GM21381 (cell line): ENCODE results near the gene SP6.

ENCODE experiments used
- ATAC-seq: cut with Tn5 transposase; IDR thresholded peaks from one replicate; pipeline ENCODE4 v1.9.1; 2021; ENCODE audit warnings: mild to moderate bottlenecking, moderate library complexity; ENCODE audit not compliant: unreplicated experiment

SP6 gene

GRCh38 chr17:47879776-47880454 is 29.0 kb upstream of the SP6 start:
- ATAC-seq, result no peak

DNA sequence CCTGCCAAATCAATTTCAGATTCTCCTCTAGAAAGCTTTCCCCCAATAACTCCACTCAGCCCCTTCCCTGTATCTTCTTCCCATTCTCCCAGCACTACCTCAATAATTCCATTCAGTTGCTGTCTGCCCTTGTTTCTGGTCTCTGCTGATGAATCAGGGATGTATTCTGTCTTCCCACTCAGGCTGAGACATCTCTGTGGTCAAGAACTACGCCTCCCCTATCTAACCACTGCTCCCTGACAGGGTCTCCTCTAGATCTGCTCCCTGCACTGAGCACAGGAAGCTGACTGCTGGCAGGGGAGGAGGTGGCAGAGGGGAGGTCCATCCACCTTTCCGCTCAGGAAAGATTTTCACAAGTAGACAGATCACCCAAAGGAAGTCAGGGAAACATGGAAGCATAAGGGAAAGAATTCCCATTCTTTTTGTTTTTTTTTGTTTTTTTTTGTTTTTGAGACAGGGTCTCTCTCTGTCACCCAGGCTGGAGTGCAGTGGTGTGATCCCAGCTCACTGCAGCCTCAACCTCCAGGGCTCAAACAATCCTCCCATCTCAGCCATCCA is 28.1 kb upstream of the SP6 start:
- no peak for ATAC-seq

DNA sequence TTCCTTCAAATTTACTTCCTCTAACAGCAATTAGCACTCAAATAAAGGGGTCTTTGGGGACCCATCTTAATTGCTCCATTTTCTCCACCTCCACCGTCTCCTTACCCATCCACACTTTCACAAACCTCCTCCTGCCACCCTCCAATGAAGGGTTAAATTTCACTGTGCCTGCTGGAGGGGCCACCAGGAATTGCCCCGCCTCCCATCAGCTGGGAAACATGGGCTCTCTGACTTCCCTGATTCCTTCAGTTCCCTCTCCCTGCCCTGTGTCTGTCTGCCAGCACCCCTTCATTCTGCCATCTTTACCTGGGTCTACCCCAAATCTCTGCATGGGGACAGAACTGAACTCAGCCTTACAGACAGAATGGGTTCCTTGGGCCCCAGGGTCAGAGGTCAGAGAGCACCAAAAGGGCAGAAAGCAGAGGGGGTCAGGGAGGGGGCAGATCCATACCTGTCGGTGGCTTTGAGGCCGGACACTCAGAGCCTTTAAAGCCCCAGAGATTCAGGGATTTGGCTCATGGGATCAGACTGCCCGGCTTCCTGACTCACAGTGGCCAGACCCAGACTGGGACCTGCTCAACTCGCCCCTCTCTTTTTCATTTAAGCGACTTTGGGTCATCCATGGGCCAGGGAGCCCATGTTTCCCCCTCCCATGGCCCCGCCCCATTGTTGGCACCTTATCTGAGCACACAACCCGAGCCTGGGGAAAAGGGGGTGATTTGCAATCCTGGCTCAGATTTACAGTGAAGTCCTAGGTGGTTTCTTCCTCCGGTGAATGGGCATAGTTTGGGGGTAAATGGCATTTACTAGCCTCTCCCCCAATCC is 27.5 kb upstream of the SP6 start:
- ATAC-seq, result no peak

DNA sequence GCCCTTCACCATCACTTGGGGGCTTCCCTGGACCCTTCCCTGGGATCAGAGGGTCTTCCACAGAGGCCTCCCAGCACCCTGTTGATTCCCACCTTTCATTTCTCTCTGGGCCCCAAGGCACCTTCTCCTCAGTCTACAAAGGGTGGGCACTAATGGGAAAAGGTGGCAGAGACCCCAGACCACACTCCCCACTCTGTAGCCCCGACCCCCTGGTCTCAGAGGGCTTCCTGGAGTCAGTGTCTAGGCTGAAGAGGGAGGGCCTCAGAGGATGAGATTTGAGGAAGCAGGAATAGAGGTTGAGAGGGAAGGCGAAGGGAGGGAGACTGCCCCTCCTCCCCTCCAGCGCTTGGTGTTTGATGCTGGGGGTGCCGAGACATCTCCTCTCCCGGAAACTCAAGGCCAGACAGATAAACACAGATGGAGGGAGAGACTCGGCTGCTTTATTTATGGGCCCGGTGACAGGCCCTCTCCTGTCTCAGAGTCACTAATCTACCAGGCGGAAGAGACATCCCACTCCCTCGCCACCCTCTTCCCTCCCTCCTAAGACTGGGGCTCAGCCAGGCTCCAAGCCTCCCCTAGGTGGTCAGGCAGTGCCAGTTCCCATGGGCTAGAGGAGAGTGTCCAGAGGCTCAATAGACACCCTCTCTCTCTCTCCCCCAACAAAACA is 26.5 kb upstream of the SP6 start:
- ATAC-seq, result no peak

- no peak for ATAC-seq
Measured at GRCh38 chr17:47875011-47875985, 24.3 kb upstream of the SP6 start.

DNA sequence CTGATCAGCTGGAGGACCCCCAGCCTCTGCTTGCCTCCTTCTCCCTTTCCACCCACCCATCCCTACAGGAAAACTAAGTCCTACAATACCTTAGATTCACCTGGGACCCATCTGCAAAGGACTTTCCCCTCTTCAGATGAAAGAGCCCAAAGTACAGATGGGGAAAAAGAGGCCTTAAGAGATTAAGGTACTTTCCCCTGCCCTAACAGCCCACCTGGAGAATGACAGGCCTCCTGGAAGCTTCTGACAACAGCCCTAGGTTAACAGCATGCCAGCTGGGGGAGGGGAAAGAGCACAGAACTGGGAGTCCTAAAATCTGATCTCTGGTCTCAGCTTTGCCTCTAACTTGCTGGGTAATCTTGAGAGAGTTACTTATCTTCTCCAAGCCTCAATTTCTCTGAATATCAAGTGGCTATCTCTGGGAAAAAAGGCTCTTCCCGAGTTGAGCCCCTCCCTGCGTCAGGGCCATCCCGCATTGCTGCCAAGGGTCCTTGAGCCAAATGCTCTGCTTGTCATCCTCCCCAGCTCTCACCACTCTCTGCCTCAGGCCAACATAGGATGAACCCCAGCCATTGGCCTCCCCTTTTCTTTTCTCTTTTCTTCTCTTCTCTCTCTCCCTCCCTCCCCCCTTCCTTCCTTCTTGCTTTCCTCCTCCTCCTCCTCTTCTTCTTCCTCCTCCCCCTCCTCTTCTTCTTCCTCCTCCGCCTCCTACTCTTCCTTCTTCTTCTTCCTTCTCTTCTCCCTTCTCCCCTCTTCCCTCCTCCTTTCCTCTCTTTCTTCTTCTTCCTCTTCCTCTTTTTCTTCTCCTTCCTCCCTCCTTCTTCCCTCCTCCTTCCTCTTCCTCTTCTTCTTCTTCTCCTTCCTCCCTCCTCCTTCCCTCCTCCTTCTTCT is 22.5 kb upstream of the SP6 start:
- no peak for ATAC-seq

DNA sequence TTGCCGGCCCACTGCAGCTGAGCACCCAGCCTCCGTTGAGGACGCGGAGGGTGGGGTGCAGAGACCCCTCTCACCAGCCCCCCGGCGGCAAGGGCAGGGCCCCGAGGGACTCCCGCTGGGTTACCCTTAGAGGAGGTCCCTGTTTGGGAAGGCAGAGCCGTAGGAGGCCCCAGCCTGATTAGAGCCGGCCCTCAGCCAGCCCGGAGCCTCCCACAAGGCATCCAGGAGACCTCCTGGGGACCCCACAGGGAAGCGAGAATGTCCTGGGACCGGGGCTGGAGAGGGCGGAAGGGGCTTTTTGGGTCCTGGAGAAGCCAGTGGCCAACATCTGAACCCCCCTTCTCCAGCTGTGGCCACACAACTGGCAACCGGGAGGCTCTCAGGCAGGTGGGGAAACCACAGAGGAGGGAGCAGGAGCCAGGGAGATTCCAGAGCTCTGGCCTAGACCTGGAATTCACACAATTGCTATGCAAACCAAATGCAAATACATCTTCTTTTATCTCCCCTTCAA is 21.7 kb upstream of the SP6 start:
- no peak for ATAC-seq

DNA sequence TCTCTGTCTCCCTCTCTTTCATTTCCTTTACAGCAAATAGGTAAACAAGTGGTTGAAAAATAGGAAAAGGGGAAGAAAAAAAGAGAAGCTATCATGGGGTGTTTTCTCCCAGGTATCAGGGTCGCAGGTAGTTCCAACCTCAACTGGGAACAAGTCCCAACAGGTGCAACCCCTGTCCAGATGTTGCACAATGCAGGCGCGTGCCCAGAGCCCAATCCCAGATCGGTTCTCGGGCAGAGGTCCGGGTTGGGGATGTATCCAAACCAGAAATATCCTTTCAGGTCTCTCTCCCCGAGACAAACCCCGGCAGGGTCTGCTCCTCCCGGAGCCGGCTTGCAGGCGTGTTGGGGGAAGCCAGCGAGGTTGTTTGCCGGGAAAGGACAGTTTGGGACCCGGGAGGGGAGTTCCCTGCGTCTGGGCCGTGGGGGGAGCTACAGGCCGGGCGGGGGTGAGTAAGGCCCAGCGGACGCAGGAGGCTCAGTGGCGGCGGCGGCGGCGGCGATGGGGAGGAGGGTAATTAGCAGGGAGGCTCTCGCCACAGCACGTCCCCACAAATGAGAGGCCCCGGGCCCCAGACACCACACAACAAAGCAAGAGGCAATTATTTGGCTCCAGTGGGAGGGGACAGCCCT is 21.2 kb upstream of the SP6 start:
- no peak for ATAC-seq

GRCh38 chr17:47871048-47871447 is 20.1 kb upstream of the SP6 start:
- ATAC-seq, result no peak

DNA sequence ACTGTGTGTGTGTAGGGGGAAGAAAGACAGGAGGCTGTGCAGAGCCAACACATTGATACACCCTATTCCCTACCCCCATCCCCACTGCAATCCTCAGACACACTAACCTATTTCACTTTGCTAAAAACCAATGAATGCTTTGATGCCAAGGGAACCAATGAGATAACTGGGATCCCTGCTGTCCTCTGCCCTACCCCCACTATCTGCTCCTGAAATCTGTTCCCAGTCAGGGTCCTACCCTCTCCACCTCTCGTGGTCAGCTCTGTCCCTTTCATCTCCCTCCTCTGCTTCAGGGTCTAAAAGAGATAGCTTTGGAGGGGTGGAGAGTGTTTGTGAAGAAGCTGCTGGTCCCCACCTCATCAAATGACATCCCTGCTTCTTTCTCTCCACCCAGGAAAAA is 19.1 kb upstream of the SP6 start:
- no peak for ATAC-seq

GRCh38 chr17:47869114-47869513 is 18.2 kb upstream of the SP6 start:
- no peak for ATAC-seq

- ATAC-seq, result no peak
Measured at GRCh38 chr17:47867813-47868533, 17.0 kb upstream of the SP6 start.

DNA sequence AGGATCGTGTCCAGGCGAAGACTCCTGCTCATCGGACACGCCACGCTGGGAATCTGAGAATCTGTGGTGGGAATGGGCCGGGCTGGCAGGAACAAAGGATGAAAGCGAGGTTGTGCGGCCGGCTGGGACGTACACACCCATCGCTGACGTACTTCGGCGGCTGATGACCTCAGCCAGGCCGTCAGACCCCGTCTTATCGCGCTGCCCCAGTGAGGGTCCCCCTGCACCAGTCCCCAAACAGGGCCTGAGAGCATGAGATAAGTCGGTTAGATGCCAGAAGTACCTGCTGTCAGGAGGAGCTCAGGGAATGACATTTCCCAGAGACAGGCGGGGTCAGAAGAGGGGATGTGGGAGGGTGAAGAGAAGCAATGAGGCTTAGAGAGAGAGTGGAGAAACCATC is 16.0 kb upstream of the SP6 start:
- ATAC-seq, result no peak

DNA sequence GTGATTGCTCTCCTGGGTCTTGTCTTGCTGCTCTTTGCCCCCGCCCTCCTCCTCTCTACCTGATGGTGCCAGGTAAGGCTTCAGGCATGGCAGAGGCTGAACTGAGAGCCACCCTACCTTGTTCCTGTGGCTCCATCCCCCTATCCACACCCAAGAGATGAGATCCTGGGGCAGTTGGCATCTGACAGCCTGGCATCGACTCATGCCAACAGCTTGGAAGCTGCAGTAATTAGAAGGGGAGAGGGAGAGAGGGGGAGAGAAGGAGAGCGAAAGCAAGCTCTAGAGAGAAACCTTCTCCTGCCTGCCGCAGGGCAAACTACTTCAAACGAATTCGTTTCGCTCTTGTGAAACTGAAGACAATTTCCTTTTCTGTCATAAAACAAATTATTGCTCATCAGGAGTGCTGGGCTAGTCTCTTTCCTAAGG is 13.8 kb upstream of the SP6 start:
- ATAC-seq, result no peak

GRCh38 chr17:47862621-47863440 is 11.9 kb upstream of the SP6 start:
- ATAC-seq, result no peak

- no peak for ATAC-seq
Measured at GRCh38 chr17:47860386-47860785, 9.4 kb upstream of the SP6 start.
